ENCODE data around the gene SH3RF3.

Gene SH3RF3

DNA sequence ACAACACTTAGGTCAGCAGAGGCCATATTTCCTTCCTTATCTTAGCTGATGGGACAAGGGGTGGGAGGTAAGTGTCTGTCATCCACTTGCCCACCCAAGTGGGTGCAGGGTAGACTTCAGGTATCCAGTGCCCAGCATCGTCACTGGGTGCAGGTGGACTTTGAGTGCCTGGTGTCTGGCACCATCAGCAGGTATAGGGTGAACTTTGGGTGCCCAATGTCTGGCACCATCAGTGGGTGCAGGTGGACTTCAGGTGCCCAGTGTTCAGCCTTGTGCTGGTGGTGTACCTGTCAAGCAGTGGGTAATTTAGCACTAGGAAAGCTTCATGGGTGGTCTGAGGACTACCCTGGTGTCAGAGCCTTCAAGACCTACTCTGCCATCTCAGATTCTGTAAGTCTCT, 309.1 kb downstream of the SH3RF3 start:
- Histone ChIP-seq H3K27ac (no peak overlapping the region), H3K27me3 (ENCODE audit: insufficient read depth, low read depth) (no peaks in the 10 kb centered on the region), H3K4me3 (IDR thresholded peaks at IDR 0.05; ENCODE audit: insufficient read depth, low read depth, low read length) (no peak overlapping the region), H3K9ac (no peak overlapping the region), H3K4me1 (ENCODE audit: low read depth, poor library complexity, severe bottlenecking) (no peaks in the 10 kb centered on the region), H4K20me1 (ENCODE audit: insufficient read depth) (no peaks in the 10 kb centered on the region), H3K4me2 (no peak overlapping the region), H2AFZ (ENCODE audit: low read depth) (no peak overlapping the region), H3K36me3 (ENCODE audit: insufficient read depth) (no peaks in the 10 kb centered on the region), H3K79me2 (ENCODE audit: insufficient read depth, low read depth) (no peaks in the 10 kb centered on the region)
- TF ChIP-seq, protein P1, sequence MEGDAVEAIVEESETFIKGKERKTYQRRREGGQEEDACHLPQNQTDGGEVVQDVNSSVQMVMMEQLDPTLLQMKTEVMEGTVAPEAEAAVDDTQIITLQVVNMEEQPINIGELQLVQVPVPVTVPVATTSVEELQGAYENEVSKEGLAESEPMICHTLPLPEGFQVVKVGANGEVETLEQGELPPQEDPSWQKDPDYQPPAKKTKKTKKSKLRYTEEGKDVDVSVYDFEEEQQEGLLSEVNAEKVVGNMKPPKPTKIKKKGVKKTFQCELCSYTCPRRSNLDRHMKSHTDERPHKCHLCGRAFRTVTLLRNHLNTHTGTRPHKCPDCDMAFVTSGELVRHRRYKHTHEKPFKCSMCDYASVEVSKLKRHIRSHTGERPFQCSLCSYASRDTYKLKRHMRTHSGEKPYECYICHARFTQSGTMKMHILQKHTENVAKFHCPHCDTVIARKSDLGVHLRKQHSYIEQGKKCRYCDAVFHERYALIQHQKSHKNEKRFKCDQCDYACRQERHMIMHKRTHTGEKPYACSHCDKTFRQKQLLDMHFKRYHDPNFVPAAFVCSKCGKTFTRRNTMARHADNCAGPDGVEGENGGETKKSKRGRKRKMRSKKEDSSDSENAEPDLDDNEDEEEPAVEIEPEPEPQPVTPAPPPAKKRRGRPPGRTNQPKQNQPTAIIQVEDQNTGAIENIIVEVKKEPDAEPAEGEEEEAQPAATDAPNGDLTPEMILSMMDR (conservative IDR thresholded peaks at IDR 0.05; ENCODE audit: low read depth, low read length) = no peak

DNA sequence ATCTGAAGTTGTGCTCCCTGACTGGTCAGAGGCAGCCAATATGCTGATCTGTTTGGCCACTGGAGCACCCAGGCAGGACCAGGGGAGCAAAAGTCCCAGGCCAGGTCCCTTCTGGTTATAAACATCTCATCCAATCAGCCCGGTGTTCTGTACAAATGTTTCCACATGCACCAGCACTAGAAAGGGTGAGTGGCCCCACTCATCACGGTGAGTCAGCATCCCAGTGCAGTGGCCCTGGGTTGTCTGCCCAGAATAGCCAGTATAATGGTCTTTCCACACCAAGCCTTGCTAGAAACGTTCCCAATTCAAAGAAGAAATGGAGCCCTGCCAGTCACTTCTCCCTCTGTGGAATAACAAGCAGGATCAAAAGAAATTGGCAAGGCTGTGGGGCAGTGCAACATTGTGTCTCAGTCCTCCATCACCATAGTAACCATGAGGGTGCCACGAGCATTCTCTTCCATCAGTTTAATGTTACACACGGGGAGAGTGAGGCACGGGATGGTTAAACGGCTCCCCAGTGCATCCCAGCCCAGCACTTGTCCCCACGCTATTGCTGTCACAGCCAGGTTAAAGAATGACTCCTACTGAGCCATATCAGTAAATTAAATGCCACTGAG, 309.9 kb downstream of the SH3RF3 start:
- H3K27ac ChIP-seq = no peak overlapping the region
- H3K9ac ChIP-seq = no peak overlapping the region
- H3K4me3 ChIP-seq (IDR thresholded peaks at IDR 0.05; ENCODE audit: insufficient read depth, low read depth, low read length) = no peak overlapping the region
- H3K36me3 ChIP-seq (ENCODE audit: insufficient read depth) = no peaks in the 10 kb centered on the region
- no peaks in the 10 kb centered on the region for H4K20me1 ChIP-seq (ENCODE audit: insufficient read depth)
- H3K4me2 ChIP-seq = no peak overlapping the region
- no peaks in the 10 kb centered on the region for H3K79me2 ChIP-seq (ENCODE audit: insufficient read depth, low read depth)
- H3K27me3 ChIP-seq (ENCODE audit: insufficient read depth, low read depth) = no peaks in the 10 kb centered on the region
- H2AFZ ChIP-seq (ENCODE audit: low read depth) = no peak overlapping the region
- H3K4me1 ChIP-seq (ENCODE audit: low read depth, poor library complexity, severe bottlenecking) = no peaks in the 10 kb centered on the region
- TF ChIP-seq, protein P1 (conservative IDR thresholded peaks at IDR 0.05; ENCODE audit: low read depth, low read length) = no peak

DNA sequence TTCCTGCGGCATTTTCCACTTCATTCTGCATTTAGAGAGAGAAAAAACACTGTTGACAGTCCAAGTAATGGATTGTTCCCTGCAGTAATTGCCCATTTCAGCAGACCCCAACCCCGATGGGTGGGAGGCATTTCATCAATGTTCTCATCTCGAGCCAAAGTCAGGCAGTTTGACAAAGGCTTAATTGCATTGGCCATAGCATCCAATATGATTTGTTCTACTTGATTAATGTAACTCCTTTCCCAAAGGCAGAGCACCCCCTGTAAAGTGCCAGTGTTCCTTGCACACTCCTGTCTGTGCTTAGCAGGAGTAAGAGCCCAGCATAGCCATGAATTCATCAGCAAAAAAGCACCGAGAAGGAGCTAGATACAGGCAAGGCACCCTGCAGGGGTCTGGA, 310.4 kb downstream of the SH3RF3 start:
- no peaks in the 10 kb centered on the region for H3K4me1 ChIP-seq (ENCODE audit: low read depth, poor library complexity, severe bottlenecking)
- no peaks in the 10 kb centered on the region for H4K20me1 ChIP-seq (ENCODE audit: insufficient read depth)
- no peak overlapping the region for H2AFZ ChIP-seq (ENCODE audit: low read depth)
- no peak overlapping the region for H3K4me2 ChIP-seq
- TF ChIP-seq, protein P1 (conservative IDR thresholded peaks at IDR 0.05; ENCODE audit: low read depth, low read length) = no peak
- H3K79me2 ChIP-seq (ENCODE audit: insufficient read depth, low read depth) = no peaks in the 10 kb centered on the region
- H3K27ac ChIP-seq = no peak overlapping the region
- no peak overlapping the region for H3K4me3 ChIP-seq (IDR thresholded peaks at IDR 0.05; ENCODE audit: insufficient read depth, low read depth, low read length)
- H3K36me3 ChIP-seq (ENCODE audit: insufficient read depth) = no peaks in the 10 kb centered on the region
- no peaks in the 10 kb centered on the region for H3K27me3 ChIP-seq (ENCODE audit: insufficient read depth, low read depth)
- no peak overlapping the region for H3K9ac ChIP-seq

DNA sequence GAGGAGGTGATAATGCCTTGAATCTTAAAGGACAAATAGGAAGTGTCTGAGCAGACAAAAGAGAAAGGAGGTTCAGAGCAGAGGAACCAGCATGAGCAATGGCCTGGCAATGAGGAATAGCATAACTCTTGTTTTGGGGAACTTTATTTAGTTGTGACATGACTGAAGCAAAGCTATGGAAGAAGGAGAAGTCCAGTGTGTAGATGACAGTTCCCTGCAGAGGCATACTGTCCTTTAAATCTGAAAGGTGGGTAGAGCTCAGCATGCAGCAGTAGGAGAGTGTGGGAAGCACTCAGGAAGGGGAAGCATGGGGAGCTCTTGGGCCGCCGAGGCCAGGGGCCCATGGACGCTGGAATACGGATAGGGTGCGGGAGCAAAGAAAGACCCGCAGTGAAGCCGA, 311.0 kb downstream of the SH3RF3 start:
- H4K20me1 ChIP-seq (ENCODE audit: insufficient read depth) = no peaks in the 10 kb centered on the region
- no peak overlapping the region for H3K4me2 ChIP-seq
- no peak overlapping the region for H3K9ac ChIP-seq
- H3K4me1 ChIP-seq (ENCODE audit: low read depth, poor library complexity, severe bottlenecking) = no peaks in the 10 kb centered on the region
- H3K27ac ChIP-seq = no peak overlapping the region
- no peak overlapping the region for H3K4me3 ChIP-seq (IDR thresholded peaks at IDR 0.05; ENCODE audit: insufficient read depth, low read depth, low read length)
- no peaks in the 10 kb centered on the region for H3K27me3 ChIP-seq (ENCODE audit: insufficient read depth, low read depth)
- no peak overlapping the region for H2AFZ ChIP-seq (ENCODE audit: low read depth)
- TF ChIP-seq, protein P1 (conservative IDR thresholded peaks at IDR 0.05; ENCODE audit: low read depth, low read length) = no peak
- no peaks in the 10 kb centered on the region for H3K79me2 ChIP-seq (ENCODE audit: insufficient read depth, low read depth)
- H3K36me3 ChIP-seq (ENCODE audit: insufficient read depth) = no peaks in the 10 kb centered on the region

Data from KMS-11 (cell line).